NCI-H1417 (cell line): ENCODE measurements around the gene ATP1B2.
"Not testable (repeated sequence)": the region's sequence is repeated elsewhere in the genome, so short reads cannot be mapped to it uniquely, and the experiment has no call there.

Experiments used
- DNase-seq, 3 experiments: peaks; one replicate each; lab custom pipeline; 2025; lab: John Stamatoyannopoulos, UW

Gene ATP1B2

GRCh38 chr17:7634384-7634783, 16.3 kb upstream of the ATP1B2 start:
- DNase-seq, result peak in 1 of 3 experiments; percentile 16

- DNase-seq, result no peak
Measured at GRCh38 chr17:7636163-7636562, 14.6 kb upstream of the ATP1B2 start.

DNA sequence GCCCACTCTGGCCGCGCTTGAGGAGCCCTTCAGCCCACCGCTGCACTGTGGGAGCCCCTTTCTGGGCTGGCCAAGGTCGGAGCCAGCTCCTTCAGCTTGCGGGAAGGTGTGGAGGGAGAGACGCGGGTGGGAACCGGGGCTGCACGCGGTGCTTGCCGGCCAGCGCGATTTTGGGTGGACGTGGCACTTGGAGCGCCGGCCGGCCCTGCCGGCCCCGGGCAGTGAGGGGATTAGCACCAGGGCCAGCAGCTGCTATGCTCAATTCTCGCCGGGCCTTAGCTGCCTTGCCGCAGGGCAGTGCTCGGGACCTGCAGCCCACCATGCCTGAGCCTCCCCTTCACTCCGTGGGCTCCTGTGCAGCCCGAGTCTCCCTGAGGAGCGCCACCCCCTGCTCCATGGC, 9.9 kb upstream of the ATP1B2 start:
- DNase-seq, result no peak

DNA sequence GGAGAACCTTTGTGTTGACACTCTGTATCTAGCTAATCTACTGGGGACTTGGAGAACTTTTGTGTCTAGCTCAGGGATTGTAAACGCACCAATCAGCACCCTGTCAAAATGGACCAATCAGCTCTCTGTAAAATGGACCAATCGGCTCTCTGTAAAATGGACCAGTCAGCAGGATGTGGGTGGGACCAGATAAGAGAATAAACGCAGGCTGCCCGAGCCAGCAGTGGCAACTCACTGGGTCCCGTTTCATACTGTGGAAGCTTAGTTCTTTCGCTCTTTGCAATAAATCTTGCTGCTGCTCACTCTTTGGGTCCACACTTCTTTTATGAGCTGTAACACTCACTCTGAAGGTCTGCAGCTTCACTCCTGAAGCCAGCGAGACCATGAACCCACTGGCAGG, 9.1 kb upstream of the ATP1B2 start:
- DNase-seq, result not testable (repeated sequence)

- no peak for DNase-seq
Measured at GRCh38 chr17:7644775-7645174, 6.0 kb upstream of the ATP1B2 start.

- DNase-seq, result no peak
Measured at GRCh38 chr17:7646457-7646856, 4.3 kb upstream of the ATP1B2 start.

GRCh38 chr17:7647018-7647417, 3.7 kb upstream of the ATP1B2 start:
- DNase-seq, result no peak

- peak in 1 of 3 experiments; percentile 17 for DNase-seq
Measured at GRCh38 chr17:7651097-7651664, 455 bp downstream of the ATP1B2 start.

- peak in 2 of 3 experiments; percentile 10 to 32 for DNase-seq
Measured at GRCh38 chr17:7651665-7652387, 1.1 kb downstream of the ATP1B2 start.

- DNase-seq, result no peak
Measured at GRCh38 chr17:7652388-7653356, 1.9 kb downstream of the ATP1B2 start.

GRCh38 chr17:7654832-7655540, 4.3 kb downstream of the ATP1B2 start:
- no peak for DNase-seq

- DNase-seq, result no peak
Measured at GRCh38 chr17:7655541-7655840, 4.8 kb downstream of the ATP1B2 start.

DNA sequence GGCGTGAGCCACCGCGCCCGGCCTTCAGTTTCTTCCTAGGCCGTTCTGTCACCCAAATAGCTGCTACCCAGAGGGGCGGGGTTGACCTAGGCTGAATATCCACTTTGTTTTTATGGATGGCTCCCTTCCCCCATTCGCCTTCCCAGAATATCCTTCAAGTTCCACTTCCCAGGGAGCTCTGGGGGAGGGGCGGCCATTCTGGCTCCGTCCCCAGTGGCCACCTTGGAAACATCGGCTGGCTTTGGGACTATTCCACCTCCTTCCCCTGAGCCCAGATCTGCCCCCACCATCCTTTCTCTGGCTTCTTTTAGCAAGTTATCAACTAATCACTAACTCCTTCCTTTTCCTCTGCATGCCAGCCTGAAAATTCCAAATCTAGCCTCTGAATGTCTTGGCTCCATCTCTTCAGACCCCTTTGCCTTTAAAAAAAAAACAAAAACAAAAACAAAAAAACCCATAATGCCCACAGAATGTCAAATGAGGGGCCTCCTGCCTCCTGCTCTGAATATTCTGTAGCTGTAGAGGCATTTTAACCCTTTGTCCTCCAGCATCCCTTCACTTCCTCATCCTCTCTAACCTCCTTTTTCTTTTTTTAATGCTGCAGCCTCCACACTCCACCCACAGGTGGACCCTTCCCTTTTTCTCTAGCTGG, 6.4 kb downstream of the ATP1B2 start:
- no peak for DNase-seq

GRCh38 chr17:7667656-7668406, 17.1 kb downstream of the ATP1B2 start:
- no peak for DNase-seq

DNA sequence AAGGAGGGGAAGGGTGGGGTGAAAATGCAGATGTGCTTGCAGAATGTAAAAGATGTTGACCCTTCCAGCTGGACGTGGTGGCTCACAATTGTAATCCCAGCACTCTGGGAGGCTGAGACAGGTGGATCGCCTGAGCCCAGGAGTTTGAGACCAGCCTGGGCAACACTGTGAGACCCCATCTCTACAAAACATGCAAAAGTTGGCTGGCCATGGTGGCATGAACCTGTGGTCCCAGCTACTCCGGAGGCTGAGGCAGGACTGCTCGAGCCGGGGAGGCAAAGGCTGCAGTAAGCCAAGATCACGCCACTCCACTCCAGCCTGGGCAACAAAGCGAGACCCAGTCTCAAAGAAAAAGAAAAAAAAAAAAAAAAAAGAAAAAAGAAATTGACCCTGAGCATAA, 17.8 kb downstream of the ATP1B2 start:
- DNase-seq, result no peak

- DNase-seq, result peak in 2 of 3 experiments; percentile 1 to 21
Measured at GRCh38 chr17:7673239-7673638, 22.5 kb downstream of the ATP1B2 start.

DNA sequence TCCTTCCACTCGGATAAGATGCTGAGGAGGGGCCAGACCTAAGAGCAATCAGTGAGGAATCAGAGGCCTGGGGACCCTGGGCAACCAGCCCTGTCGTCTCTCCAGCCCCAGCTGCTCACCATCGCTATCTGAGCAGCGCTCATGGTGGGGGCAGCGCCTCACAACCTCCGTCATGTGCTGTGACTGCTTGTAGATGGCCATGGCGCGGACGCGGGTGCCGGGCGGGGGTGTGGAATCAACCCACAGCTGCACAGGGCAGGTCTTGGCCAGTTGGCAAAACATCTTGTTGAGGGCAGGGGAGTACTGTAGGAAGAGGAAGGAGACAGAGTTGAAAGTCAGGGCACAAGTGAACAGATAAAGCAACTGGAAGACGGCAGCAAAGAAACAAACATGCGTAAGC, 24.2 kb downstream of the ATP1B2 start:
- no peak for DNase-seq

DNA sequence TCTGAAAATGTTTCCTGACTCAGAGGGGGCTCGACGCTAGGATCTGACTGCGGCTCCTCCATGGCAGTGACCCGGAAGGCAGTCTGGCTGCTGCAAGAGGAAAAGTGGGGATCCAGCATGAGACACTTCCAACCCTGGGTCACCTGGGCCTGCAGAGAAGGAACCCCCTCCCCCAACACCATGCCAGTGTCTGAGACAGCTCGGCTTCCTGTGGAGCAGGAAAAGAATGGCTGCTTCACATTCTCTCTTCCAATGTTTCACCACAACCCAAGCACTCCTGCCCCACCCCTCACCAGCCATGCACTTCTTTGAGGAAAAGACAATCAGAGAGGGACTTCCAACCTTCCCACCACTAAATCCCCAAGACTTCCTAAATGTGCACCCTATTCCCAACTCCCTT, 25.8 kb downstream of the ATP1B2 start:
- no peak for DNase-seq

DNA sequence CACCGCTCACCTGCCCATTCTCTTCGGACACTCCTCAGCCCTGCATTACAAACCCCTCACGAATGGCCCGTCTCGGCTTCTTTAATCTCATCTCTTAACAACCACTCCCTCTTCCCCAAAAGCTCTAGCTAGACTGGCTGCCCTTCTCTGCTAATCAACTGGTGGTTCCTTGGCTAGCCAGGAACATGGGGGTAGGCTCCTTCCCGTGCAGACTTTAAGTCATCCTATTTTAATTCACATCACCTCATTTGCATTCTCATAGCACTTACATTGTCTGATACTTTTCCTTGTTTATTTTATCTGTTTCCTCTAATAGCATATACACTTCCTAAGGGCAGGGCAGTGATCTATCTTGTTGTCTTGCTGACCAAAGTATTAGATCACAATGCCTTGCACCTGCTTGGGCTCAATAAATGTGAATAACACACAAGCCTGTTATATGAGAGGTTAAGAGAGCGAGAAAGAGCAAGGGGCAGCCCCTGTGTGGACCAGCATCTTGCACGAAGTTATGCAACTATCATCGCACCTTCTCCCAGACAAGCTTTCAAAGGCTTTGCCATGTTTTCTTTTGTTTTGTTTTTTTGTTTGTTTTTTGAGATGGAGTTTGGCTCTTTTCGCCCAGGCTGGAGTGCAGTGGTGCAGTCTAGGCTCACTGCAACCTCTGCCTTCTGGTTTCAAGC, 26.8 kb downstream of the ATP1B2 start:
- DNase-seq, result no peak

GRCh38 chr17:7684851-7685532, 34.3 kb downstream of the ATP1B2 start:
- DNase-seq, result peak in 1 of 3 experiments; percentile 37
